GM12878 (cell line): ENCODE data around the gene DLL1. TPM values are rescaled to one million over a fixed set of nuclear protein-coding genes. Genes with fewer than 3 reads are reported as not detected.

Source experiments
- ATAC-seq: fragments of 200-7000 bp; cut with Tn5 transposase; 3 replicates; pipeline ENCODE4 v1.9.1; 2020; ENCODE audit warnings: mild to moderate bottlenecking, moderate library complexity
- BruUV-seq: library from RNA; stranded (reverse); fragments of 400-500 nt; replicated peaks from 2 replicates; lab custom pipeline; 2021; lab: Mats Ljungman, UMichigan
- CTCF ChIA-PET: fragments of 300-600 bp; sonication (Branson Sonifier 250); formaldehyde crosslinking; extraction: SDS; loops from one replicate; lab custom pipeline; 2021; ENCODE audit warnings: inconsistent platforms; lab: Yijun Ruan, JAX
- POLR2A ChIA-PET: fragments of 350-600 bp; formaldehyde crosslinking; extraction: SDS; loops from one replicate; lab custom pipeline; 2021; ENCODE audit warnings: inconsistent platforms; lab: Charles Lee
- RAD21 ChIA-PET: fragments of 300-600 bp; sonication (Branson Sonifier 250); formaldehyde crosslinking; loops from one replicate; lab custom pipeline; 2023; ENCODE audit warnings: antibody characterized with exemption; ENCODE audit not compliant: unreplicated experiment; lab: Charles Lee
- SMC1A ChIA-PET: fragments of 300-600 bp; sonication (Branson Sonifier 250); formaldehyde crosslinking; loops from one replicate; lab custom pipeline; 2023; ENCODE audit not compliant: unreplicated experiment, uncharacterized antibody; lab: Charles Lee
- DNase-seq: peaks from one replicate; pipeline ENCODE4 v3.0.0-alpha.2; 2011; ENCODE audit warnings: low read depth, low spot score
- FAIRE-seq: peaks from 3 replicates; lab custom pipeline; 2011; peaks lifted over from hg19 to GRCh38; lab: Jason Lieb, UNC
- H2AFZ ChIP-seq: 2 replicates; pipeline ENCODE4 v1.6.0; 2011; ENCODE audit warnings: low read depth, low read length, control low read depth; ENCODE audit not compliant: control insufficient read depth
- H3K27ac ChIP-seq: 2 replicates; pipeline ENCODE4 v1.5.1; 2011; ENCODE audit warnings: control low read depth; ENCODE audit not compliant: control insufficient read depth, insufficient read depth
- H3K27me3 ChIP-seq, 2 experiments: replicated peaks in 1 of 2; 2 replicates each; pipeline versions ENCODE4 v1.6.0 to v1.6.1; 2011; ENCODE audit warnings: low read length in 1 of 2; ENCODE audit not compliant: control insufficient read depth in 2 of 2, insufficient read depth in 2 of 2
- H3K36me3 ChIP-seq, 2 experiments: 2 replicates each; pipeline ENCODE4 v1.5.1; 2011; ENCODE audit warnings: low read length in 1 of 2; ENCODE audit not compliant: control insufficient read depth in 2 of 2, insufficient read depth in 2 of 2
- H3K4me1 ChIP-seq: 2 replicates; pipeline ENCODE4 v1.6.1; 2011; ENCODE audit warnings: mild to moderate bottlenecking, low read length, moderate library complexity, mixed read lengths; ENCODE audit not compliant: control insufficient read depth, insufficient read depth
- H3K4me2 ChIP-seq: 2 replicates; pipeline ENCODE4 v1.6.0; 2011; ENCODE audit warnings: control low read depth; ENCODE audit not compliant: control insufficient read depth, insufficient read depth
- H3K4me3 ChIP-seq: fragments of 200-600 bp; sonication (generic); 2 replicates; pipeline ENCODE4 v1.5.1; 2016
- H3K79me2 ChIP-seq: 2 replicates; pipeline ENCODE4 v1.6.0; 2011; ENCODE audit warnings: low read length; ENCODE audit not compliant: control insufficient read depth, insufficient read depth
- H3K9ac ChIP-seq: 2 replicates; pipeline ENCODE4 v1.8.0; 2011; ENCODE audit warnings: low read length, control low read depth, mixed read lengths; ENCODE audit not compliant: control insufficient read depth, insufficient read depth
- H3K9me3 ChIP-seq: replicated peaks from 3 replicates; pipeline ENCODE4 v1.5.1; 2011; ENCODE audit warnings: mild to moderate bottlenecking, low read length; ENCODE audit not compliant: control insufficient read depth, insufficient read depth
- H4K20me1 ChIP-seq: 2 replicates; pipeline ENCODE4 v1.6.0; 2011; ENCODE audit not compliant: control insufficient read depth, insufficient read depth
- GABPA ChIP-seq: IDR thresholded peaks from 2 replicates; pipeline ENCODE4 v1.6.1; 2014; ENCODE audit warnings: antibody characterized with exemption, low read depth, mild to moderate bottlenecking, inconsistent platforms
- HDGF ChIP-seq: fragments of 450-650 bp; IDR thresholded peaks from 2 replicates; pipeline ENCODE4 v1.6.1; 2016; ENCODE audit warnings: antibody characterized with exemption
- JUND ChIP-seq: IDR thresholded peaks from 2 replicates; pipeline ENCODE4 v1.6.1; 2012; ENCODE audit warnings: low read depth, mild to moderate bottlenecking, low read length, improper control_type of control experiment, moderate library complexity
- MEF2B ChIP-seq: fragments of 450-650 bp; IDR thresholded peaks from 2 replicates; pipeline ENCODE4 v1.6.1; 2018; ENCODE audit warnings: mild to moderate bottlenecking, moderate library complexity; ENCODE audit not compliant: partially characterized antibody, poor library complexity, severe bottlenecking
- NR2C2 ChIP-seq: IDR thresholded peaks from 2 replicates; pipeline ENCODE4 v1.6.1; 2011; ENCODE audit warnings: borderline replicate concordance, low read depth; ENCODE audit not compliant: control insufficient read depth, insufficient read length
- PAX8 ChIP-seq: fragments of 450-650 bp; IDR thresholded peaks from 2 replicates; pipeline ENCODE4 v1.6.1; 2017; ENCODE audit warnings: mild to moderate bottlenecking, moderate library complexity
- PML ChIP-seq: IDR thresholded peaks from 2 replicates; pipeline ENCODE4 v1.6.1; 2012; ENCODE audit warnings: low read length, inconsistent platforms
- RAD21 ChIP-seq: IDR thresholded peaks from 2 replicates; pipeline ENCODE4 v1.6.1; 2011; ENCODE audit warnings: mild to moderate bottlenecking, low read depth, low read length, moderate library complexity; ENCODE audit not compliant: insufficient read depth
- REST ChIP-seq: IDR thresholded peaks from 2 replicates; pipeline ENCODE4 v1.6.1; 2012; ENCODE audit warnings: mild to moderate bottlenecking, low read depth, low read length
- SUPT20H ChIP-seq: IDR thresholded peaks from 2 replicates; pipeline ENCODE4 v1.6.1; 2011; ENCODE audit warnings: low read depth, mild to moderate bottlenecking, low read length, moderate library complexity, borderline replicate concordance; ENCODE audit not compliant: control insufficient read depth
- SUZ12 ChIP-seq: fragments of 200-600 bp; sonication (generic); IDR thresholded peaks from one replicate; pipeline ENCODE4 v1.6.1; 2018; ENCODE audit warnings: antibody characterized with exemption, mild to moderate bottlenecking; ENCODE audit not compliant: unreplicated experiment
- ZNF217 ChIP-seq: fragments of 450-650 bp; IDR thresholded peaks from 2 replicates; pipeline ENCODE4 v1.6.1; 2017; ENCODE audit warnings: antibody characterized with exemption, mild to moderate bottlenecking
- ZSCAN29 ChIP-seq: fragments of 450-650 bp; IDR thresholded peaks from 2 replicates; pipeline ENCODE4 v1.6.1; 2017; ENCODE audit warnings: mild to moderate bottlenecking, moderate library complexity
- WGBS: methylation state at CpG from one replicate; pipeline ENCODE4 v1.1.6; 2016; ENCODE audit warnings: low lambda C conversion rate; ENCODE audit not compliant: insufficient replicate concordance, insufficient coverage; ENCODE audit errors: missing lambda C conversion rate; 5-methylcytosine and 5-hydroxymethylcytosine counted together
- in situ Hi-C: fragments of 300-500 bp; cut with MboI; formaldehyde crosslinking; loops from 9 replicates; pipeline ENCODE4 v1.14.3; 2018; ENCODE audit warnings: mixed read lengths
- intact Hi-C: fragments of 100-400 bp; cut with micrococcal nuclease; formaldehyde crosslinking; loops from one replicate; pipeline ENCODE4 v1.14.2; 2022; ENCODE audit not compliant: unreplicated experiment
- polyA plus RNA-seq, 11 experiments: library from polyadenylated mRNA; depleted of rRNA in 4 of 11; unstranded in 6 of 11; stranded (reverse) in 5 of 11; fragments of >200 nt; fragmentation: Nextera tagmentation in 4 of 11; fragmentation: Illumina TruSeq in 1 of 11; extraction: Ambion mirVana in 4 of 11; extraction: Trizol in 1 of 11; gene quantifications; 1 replicate in 1 of 11; 2 replicates in 10 of 11; pipeline versions ENCODE4 v1.2.1 to v1.2.3, GENCODE V29; 2011 to 2016; ENCODE audit warnings: inconsistent platforms in 2 of 11, missing spikeins in 2 of 11, low read depth in 1 of 11
- total RNA-seq, 4 experiments: library from RNA; depleted of rRNA in 3 of 4; stranded (reverse); fragments of >200 nt in 3 of 4; fragmentation: Illumina TruSeq in 1 of 4; extraction: Trizol in 1 of 4; gene quantifications; 2 replicates each; pipeline versions ENCODE4 v1.2.1 to v1.2.3, GENCODE V29; 2013 to 2021

DLL1 gene
- total and polyA plus RNA-seq, 10 of the 15 experiments (the other 5 are each of a cell fraction or from before 2014, with no cell fraction given): 0.02 to 0.80 (median 0.19) TPM

DNA sequence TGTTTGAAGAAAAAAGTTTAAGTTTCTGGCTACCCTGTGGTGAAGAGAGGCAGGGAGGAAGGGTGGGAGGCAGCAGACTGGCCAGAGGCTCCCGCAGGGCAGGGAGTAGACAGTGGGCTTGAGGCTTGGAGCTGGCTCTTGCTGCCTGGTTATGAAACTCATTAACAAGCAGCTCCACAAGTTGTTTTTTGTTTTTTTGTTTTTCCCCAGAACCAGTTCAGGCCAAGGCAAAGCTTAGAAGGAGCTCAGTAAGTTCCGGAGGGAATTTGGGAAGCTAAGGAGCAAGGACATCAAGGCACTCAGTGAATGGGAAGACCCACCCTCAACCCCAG, 4.0 kb downstream of the DLL1 start:
- no peak for TF ChIP-seq PML
- no peak for TF ChIP-seq HDGF
- no peak for TF ChIP-seq SUZ12
- no peak for TF ChIP-seq NR2C2
- TF ChIP-seq ZSCAN29: no peak
- Histone ChIP-seq H3K4me2 (no peak overlapping the region), H3K4me3 (no peak overlapping the region), H2AFZ (no peak overlapping the region), H4K20me1 (no peaks in the 10 kb centered on the region), H3K27me3 (peaks cover 2 to 17% of the 10 kb centered on the region in 2 experiments; a peak in 2 of 4 replicates), H3K4me1 (peaks cover 7% of the 10 kb centered on the region), H3K9ac (no peak overlapping the region), H3K9me3 (no peaks in the 10 kb centered on the region), H3K79me2 (no peaks in the 10 kb centered on the region), H3K27ac (no peak overlapping the region), H3K36me3 (no peaks in the 10 kb centered on the region)
- ChIA-PET RAD21 (interaction anchor here (1.1 kb wide), 1 partner anchor 231 kb away, joined by 3 read pairs; no protein-coding TSS in a partner anchor), POLR2A (no interaction called here), CTCF (no interaction called here), SMC1A (no interaction called here)
- no TSS peak for BruUV-seq
- in situ Hi-C loops: no loop called here
- DNase-seq: no peak
- 67% methylated on average over 2 of the region's 2 CpGs for WGBS
- FAIRE-seq: no peak
- intact Hi-C loops: no loop called here
- no peak for ATAC-seq

- H2AFZ ChIP-seq: no peak overlapping the region
- no peaks in the 10 kb centered on the region for H3K9me3 ChIP-seq
- RAD21 ChIA-PET: interaction anchor here (1.1 kb wide), 1 partner anchor 232 kb away, joined by 3 read pairs; no protein-coding TSS in a partner anchor
- H3K4me1 ChIP-seq: peaks cover 4% of the 10 kb centered on the region
- SMC1A ChIA-PET: no interaction called here
- no peak overlapping the region for H3K27ac ChIP-seq
- CTCF ChIA-PET: no interaction called here
- no peaks in the 10 kb centered on the region for H4K20me1 ChIP-seq
- no peaks in the 10 kb centered on the region for H3K36me3 ChIP-seq
- WGBS: 85% methylated on average over 15 of the region's 26 CpGs
- in situ Hi-C loops: no loop called here
- DNase-seq: no peak
- no peak overlapping the region for H3K9ac ChIP-seq
- no peak for TF ChIP-seq SUPT20H
- no peak for TF ChIP-seq GABPA
- no peak for TF ChIP-seq ZNF217
- no peak for TF ChIP-seq RAD21
- TF ChIP-seq JUND: no peak
- no peak for TF ChIP-seq REST
- TF ChIP-seq MEF2B: no peak
- TF ChIP-seq PAX8: no peak
- peaks cover 2 to 17% of the 10 kb centered on the region in 2 experiments; a peak in 2 of 4 replicates for H3K27me3 ChIP-seq
- no peak for ATAC-seq
- no peak overlapping the region for H3K4me3 ChIP-seq
- BruUV-seq: no TSS peak
- intact Hi-C loops: no loop called here
- POLR2A ChIA-PET: no interaction called here
- FAIRE-seq: no peak
- no peaks in the 10 kb centered on the region for H3K79me2 ChIP-seq
- no peak overlapping the region for H3K4me2 ChIP-seq
These were observed 4.5 kb downstream of the DLL1 start for GRCh38 chr6:170286246-170286933.
